A549 treated with GW870086 at 1 μM for 4 hours (cell line): ENCODE data around the gene BYSL. TPM values are rescaled to one million over a fixed set of nuclear protein-coding genes. Genes with fewer than 3 reads are reported as not detected.

Source experiments
- total RNA-seq: library from RNA; stranded (reverse); fragments of 200-300 nt; extraction: Qiagen RNA extraction; gene quantifications from 5 replicates; pipeline ENCODE4 v1.2.3, GENCODE V29; 2022; ENCODE audit warnings: low read depth

BYSL gene
- 37.4 to 51.1 TPM (median 43.1 TPM) in 5 replicates for total RNA-seq

GRCh38 chr6:41920921-41921711 lies at the start of gene BYSL, which contains the start of gene MED20:
Gene BYSL (plus strand): TSS chr6:41921499. CDS start chr6:41921563, 64 bp downstream.
Gene MED20 (minus strand): TSS chr6:41921139. CDS start chr6:41921018, 121 bp downstream.

DNA sequence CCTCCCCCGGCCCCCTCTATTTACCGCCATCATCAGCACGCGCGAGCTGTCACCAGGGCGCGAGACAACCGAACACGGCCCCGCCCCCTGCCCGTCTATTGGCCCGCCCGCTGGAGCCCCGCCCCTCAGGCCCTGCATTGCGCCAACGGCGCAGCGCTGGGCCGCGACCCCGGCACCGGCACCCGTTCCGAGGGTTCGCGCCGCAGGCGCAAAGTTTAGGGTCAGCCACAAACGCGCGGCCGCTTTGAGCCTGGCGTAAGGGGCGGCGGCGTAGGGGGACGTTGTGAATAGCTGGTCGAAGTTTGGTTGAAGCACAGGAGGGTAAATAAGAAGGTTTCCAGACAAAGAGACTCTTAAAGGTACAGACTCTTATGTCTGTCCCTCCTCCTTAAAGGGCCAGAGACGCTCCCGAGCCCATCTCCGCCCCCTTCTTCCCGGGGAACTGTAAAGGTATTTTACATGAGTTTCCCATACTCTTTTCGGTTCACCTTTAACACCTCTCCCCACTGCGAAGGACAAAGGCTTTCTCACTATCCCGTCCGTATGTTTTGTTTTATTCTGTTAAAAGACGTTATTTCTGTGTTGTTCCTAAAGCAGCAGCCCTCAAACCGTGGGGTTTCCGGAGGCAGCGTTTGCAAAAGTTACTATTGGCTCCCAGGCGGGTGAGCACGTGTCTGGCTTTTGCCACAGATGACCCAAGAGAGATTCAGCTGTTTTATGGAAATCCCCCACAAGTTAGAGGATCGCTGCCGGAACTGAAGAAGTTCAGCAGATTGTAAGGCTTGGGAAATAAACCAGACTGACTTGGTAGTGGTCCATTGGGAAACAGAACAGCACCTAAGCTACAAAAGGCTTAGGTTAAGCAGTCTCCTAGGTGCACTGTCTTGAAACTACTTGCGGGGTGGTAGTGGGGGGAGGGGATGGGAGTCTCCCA lies 25.7 kb upstream of the BYSL start, which contains the start of gene USP49:
TSS of gene USP49 (minus strand) at position 76 of the 934 bp plus-strand sequence. CDS start 88,392 bp downstream, outside the sequence.

DNA sequence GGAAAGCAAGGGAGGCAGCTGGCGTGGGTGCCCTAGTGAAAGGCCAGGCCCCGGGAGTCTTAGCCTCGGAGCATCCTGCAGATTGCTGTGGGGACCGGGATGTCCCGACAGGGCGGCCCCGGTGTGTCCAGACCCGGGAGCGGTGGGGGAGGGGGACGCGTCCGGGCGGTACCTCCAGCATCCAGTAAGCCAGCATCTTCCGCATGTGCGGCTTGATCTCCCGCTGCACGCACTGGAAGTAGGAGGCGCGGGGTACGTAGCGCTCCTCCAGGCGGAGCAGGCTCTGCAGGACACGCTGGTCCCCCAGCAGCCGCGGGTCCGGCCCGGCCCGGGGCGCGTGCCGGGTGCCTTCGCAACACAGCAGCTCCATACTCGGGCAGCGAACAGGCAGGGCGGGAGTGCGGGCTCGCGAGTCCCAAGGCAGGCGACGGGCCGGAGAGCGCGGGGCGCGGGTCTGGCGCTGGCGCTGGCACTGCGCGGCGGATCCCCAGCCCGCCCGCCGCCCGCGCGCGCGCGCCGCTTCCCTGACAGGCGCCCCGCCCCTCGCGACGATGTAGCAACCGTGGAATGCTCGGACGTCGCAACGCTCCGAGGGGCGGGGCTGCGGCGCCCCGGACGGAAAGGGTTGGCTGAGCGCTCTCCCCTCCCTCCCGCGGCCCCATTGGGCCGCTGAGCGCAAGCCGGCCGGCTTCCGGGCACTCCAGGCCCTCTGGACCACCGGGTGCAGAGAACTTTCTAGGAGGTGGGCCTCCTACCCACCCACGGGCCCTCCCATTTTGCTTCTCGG lies 20.2 kb downstream of the BYSL start, which contains the start of gene CCND3:
TSS of gene CCND3 (minus strand) at position 529 of the 787 bp plus-strand sequence. CDS start at position 370, 159 bp downstream.

Other genes with a start within 250 kb of the BYSL start
- 5.0 to 8.0 TPM (median 6.8 TPM) in 5 replicates for gene TFEB, start 185.9 kb upstream of the BYSL start, total RNA-seq
- not detected in 5 replicates for gene PGC, start 174.1 kb upstream of the BYSL start, total RNA-seq
- gene FRS3, start 141.6 kb upstream of the BYSL start, total RNA-seq, result 2.0 to 5.1 TPM (median 2.5 TPM) in 5 replicates
- gene PRICKLE4, start 140.7 kb upstream of the BYSL start, total RNA-seq, result 0.68 to 0.95 TPM (median 0.81 TPM) in 5 replicates
- 296 to 313 TPM (median 302 TPM) in 5 replicates for gene TOMM6, start 133.8 kb upstream of the BYSL start, total RNA-seq
- gene USP49, start 26.1 kb upstream of the BYSL start, total RNA-seq, result 0.93 to 1.2 TPM (median 0.97 TPM) in 5 replicates
- 12.2 to 15.8 TPM (median 14.3 TPM) in 5 replicates for gene MED20, start 360 bp upstream of the BYSL start, total RNA-seq
- gene CCND3, start 20.3 kb downstream of the BYSL start, total RNA-seq, result 121 to 186 TPM (median 172 TPM) in 5 replicates
- gene TAF8, start 129.0 kb downstream of the BYSL start, total RNA-seq, result 12.5 to 14.6 TPM (median 13.6 TPM) in 5 replicates
- 2.6 to 3.5 TPM (median 2.6 TPM) in 5 replicates for gene C6orf132, start 221.1 kb downstream of the BYSL start, total RNA-seq